HG02970 (cell line): Measurements from ENCODE around the gene TRERF1.

Experiments used
- ATAC-seq: cut with Tn5 transposase; IDR thresholded peaks from one replicate; pipeline ENCODE4 v1.9.1; 2021; ENCODE audit warnings: mild to moderate bottlenecking, moderate library complexity, moderate number of reproducible peaks; ENCODE audit not compliant: unreplicated experiment, low FRiP score

Gene TRERF1

GRCh38 chr6:42372699-42373098, 79.0 kb downstream of the TRERF1 start:
- no peak for ATAC-seq

DNA sequence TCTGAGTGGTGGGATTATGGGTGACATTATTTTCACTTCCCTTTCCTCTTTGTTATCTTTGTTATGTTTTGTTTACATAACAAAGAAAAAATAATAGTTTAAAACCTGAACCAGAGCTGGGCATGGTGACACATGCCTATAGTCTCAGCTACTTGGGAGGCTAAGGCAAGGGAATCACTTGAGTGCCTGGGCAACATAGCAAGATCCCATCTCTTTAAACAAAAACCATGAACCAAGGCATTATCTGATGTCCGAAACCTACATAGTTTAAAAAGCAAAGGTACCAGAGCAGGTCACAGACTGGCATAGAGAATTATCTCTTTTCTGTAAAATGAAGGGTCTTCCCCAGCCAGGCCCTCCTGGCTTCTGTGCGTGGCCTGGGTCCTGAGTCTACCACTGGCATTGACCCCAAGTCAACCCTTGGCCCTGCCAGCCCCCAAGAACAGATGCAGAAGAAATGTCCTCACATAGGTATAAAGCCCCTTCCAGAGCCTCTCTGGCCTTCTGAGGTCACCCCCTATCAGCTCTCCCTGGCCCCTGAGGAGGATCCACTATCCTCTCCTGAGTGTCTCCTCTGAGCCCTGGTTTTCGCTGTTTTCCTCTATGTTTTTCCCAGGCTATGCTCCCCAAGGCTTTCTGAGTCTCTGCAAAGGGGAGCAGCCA, 81.3 kb downstream of the TRERF1 start:
- ATAC-seq: no peak

DNA sequence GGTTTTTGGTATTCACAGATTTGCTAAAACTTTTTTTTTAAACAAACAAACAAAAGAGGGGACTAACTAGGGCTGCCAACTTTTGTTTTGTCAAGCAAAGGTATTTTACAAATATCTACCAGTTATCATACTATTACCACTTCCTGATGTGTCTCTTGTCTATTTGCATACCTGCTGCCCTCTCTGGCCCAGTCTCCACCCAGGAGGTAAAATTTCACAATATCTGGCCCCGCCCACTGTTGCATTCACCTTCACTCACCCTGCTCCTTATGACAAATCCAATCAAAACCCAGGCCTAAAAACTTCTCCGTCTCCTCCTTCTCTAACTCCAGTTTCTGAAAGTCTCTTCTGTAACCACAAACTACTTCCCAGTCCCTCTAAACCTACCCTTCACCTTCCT, 82.2 kb downstream of the TRERF1 start:
- ATAC-seq: no peak

DNA sequence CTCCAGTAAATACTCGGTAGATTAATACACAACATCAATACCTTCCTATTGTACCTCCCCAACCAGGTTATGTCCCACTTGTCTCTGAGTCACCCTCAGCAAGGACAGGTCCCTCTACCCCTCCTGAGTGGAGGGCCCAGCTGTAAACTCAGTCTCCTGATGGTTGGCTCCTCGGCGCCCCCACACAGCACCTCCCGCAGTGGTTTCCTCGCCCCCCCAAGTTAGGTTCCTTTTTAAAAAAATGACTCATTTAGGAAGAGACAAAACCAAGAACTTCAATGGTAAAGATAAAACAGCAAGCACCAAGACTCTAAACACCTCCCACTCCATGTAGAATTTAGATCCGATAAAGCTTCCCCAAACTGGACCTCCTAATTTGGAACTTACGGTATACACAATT, 83.5 kb downstream of the TRERF1 start:
- ATAC-seq: no peak

- no peak for ATAC-seq
These were observed 84.2 kb downstream of the TRERF1 start for GRCh38 chr6:42367353-42368011.

DNA sequence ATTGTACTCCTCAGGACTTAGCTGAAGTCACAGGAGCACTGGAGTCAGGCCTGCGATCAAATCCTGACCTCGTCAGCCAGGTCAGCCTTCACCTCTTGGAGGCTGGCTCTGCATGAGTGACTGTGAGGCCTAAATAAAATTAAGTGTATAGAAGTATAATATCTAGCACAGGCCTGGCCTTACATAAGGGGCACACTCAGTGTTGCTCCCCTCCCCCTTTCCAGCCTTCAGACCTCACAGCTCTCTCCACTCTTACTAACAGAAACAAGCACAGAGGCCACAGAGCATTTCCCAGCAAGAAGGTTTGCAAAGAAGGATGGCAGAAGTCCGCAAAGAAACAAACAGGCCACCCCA, 84.8 kb downstream of the TRERF1 start:
- no peak for ATAC-seq

DNA sequence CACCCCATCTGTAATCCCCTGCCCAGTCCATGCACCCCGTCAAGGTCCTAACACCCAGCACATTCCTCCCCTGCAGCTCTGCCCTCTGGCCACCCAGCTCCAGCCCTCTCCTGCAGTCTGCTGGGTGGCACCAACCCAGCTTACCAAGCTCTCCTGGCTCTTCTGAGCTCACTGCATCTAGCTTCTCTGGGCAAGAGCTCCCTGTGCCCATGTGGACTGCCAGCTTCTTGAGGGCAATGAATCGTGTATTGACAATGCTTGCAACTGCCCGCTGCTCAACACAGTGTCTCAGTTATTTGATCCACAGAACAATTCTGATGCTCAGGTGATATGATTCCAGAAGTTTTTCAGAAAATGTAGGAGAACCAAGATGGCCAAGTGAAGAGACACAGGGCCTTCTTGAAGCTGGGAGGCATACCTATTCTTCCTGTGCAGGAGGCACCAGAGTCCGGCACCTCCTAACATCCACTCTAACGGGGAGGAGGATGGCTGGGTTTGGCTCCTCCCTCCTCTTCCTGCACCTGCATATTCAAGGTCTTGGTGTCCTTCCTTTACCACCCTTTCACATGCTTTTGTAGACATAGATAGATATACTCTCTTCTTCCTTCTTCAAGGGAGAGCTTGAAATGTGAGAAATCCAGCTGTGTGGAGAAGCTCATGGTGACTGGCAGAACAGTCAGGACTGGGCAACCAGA, 85.6 kb downstream of the TRERF1 start:
- ATAC-seq: no peak

GRCh38 chr6:42365021-42365420, 86.7 kb downstream of the TRERF1 start:
- ATAC-seq: no peak

DNA sequence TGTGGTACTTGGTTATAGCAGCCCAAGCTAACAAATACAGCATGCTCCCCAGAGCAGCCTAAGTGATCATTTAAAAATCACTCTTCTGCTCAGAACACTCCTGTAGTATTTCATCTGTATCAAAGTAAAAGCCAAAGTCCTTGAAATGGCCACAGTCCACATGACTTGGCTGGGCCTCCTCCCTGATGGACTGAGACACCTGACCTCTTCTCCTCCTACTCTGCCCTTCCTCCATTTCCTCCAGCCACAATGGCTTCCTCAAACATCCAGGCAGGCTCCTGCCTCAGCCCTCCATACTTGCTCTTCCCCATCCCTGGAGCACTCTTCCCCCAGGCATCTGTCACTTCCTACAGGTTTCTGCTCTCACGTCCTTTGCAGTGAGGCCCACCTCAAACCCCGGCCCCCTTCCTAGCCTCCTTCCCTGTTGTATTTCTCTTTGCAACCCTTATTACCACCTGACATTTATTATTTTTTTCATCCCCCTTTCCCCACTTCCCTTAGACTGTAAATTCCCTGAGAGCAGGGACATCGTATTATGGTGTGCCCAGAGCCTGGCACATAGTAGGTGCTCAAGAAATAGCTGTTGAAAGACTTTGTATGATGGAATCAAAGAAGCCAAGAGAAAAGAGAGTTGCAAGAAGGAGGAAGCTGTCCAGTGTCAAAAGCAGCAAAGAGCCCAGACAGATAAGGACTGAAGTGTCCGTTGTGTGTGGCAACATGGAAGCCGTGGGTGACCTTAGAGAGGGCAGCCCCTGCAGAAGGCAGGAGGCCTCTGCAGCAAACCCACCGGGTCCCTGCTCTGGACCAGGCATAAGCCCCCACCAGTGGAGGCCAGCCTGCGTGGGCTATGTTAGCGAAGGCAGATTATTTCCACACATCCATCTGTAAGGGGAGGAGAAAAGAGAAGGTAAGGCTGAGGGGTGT, 87.5 kb downstream of the TRERF1 start:
- no peak for ATAC-seq

DNA sequence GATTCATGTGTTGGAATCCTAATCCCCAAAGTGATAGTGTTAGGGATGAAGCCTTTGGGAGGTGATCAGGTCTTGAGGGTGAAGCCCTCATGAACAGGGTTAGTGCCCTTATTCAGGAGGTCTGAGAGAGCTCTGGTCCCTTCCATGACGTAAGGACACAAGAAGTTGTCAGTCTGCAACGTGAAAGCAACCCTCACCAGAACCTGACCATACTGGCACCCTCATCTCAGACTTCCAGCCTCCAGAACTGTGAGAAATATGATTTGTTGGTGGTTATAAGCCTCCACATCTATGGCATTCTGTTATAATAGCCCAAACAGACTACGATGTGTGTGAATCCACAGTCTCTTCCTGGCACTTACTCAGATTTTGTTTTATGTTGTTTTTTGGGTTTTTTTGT, 90.7 kb downstream of the TRERF1 start:
- ATAC-seq: no peak

DNA sequence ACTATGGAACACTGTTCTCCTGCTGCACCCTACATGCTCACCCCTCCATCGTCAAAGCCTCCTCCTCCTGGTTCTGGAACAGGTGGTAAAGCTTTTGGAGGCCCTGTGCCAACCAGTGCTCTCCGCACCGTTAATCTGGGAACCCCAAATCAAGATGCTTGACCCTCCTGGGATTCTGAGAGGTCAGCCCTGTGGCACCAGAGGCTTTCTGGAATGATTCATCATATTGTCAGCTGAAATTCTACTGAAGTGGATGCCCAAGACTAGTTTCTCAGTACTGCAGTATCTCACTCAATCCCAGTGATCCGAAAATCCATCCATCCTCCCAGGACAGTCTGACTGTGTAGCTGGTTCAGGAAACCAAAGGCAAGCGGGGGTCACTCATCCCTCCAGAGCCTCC, 92.7 kb downstream of the TRERF1 start:
- ATAC-seq: no peak

DNA sequence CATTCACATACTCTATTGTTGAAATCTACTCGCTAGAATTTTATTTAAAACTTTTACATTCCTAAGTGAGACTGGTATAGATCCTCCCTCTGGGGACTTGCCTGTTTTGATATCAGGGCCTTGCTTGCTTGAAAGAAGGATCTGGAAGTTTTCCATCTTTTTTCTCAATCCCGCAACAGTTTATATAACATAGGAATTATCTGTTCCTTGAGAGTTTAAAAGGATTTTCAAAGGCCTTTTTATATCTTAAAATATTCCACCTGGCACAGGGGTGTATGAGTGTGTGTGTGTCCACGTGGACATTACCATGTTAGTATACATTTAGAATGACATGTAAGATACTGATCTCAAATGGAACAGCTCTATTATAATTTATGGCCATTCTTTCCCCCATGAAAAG, 96.3 kb downstream of the TRERF1 start:
- ATAC-seq: no peak

GRCh38 chr6:42354702-42355101, 97.0 kb downstream of the TRERF1 start:
- ATAC-seq: no peak

GRCh38 chr6:42352856-42353564, 98.7 kb downstream of the TRERF1 start:
- ATAC-seq: no peak

DNA sequence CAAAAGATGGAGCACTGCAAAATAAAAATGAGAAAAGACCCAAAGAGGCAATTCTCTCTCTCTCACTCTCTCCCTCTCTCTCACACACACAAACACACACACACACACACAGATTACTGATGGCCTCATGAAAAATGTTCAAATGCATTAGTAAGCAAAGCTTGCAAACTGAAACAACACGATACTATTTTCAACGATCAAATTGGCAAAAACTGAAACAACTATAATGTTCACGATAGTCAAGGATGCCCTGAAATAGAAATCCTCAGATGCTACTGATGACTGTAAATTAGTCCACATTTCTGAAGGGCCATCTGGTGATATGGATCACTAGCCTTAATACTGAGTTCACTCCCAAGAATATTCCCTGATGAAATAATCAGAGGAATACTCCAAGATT, 100.8 kb downstream of the TRERF1 start:
- no peak for ATAC-seq

- no peak for ATAC-seq
These were observed 101.8 kb downstream of the TRERF1 start for GRCh38 chr6:42349753-42350511.

DNA sequence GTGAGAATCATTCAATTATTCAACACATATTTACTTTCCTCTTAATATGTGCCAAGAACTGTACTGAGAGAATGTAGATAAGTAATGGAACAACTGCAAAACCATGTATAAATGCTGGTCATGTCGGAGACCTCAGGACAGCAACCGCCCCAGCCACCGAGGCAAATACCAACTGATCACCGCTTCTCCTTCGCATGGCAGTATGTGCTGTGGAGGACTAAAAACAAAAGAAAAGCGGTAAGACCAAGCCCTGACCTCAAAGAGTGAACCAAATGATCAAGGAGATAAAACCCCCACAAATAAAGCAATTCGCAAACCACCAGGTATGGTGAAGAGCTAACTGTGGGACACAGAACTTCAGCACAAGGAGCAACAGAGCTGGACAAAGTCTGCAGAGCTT, 104.3 kb downstream of the TRERF1 start:
- ATAC-seq: no peak

DNA sequence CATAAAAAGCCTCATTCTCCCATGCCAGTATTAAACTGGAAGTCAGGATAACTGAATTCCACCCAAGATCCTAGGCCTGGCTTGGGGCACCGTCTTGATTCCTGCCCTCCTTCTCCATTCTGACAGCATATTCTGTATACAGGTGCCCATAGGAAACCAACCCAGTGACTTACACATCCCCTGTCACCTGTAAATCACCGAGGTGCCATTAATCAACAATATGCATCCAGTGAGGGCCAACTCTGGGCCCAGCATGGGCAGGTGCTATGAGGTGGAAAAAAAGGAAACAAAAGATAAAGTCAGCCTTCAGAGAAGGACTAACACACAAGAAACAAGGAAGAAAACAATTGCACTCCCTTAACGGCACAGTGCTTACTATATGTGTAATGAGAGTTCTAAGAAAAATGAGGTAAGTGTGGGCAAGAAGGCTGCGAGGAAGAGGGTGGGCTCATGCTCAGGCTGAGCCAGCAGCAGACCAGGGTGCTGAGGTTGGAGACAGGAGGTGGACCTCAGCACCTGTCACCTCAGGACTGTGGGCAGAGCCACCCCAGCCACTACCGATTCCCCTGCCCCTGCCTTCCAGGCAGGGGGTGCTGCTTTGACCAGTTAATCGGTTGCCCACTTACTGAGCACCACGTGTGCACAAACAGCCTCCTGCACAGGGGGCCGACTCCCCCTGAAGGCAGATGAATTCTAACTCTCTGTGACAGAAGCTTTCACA, 105.9 kb downstream of the TRERF1 start:
- no peak for ATAC-seq

GRCh38 chr6:42344756-42345155, 107.0 kb downstream of the TRERF1 start:
- no peak for ATAC-seq
